ENCODE data around the gene KIAA1671.

The KIAA1671 gene

GRCh38 chr22:25096638-25097405 lies 144.3 kb downstream of the KIAA1671 start:
- DNase-seq: no peak

GRCh38 chr22:25098445-25099081 lies 146.0 kb downstream of the KIAA1671 start:
- no peak for DNase-seq

- DNase-seq: no peak
Observed at GRCh38 chr22:25099202-25099601, 146.7 kb downstream of the KIAA1671 start.

- no peak for DNase-seq
Observed at GRCh38 chr22:25100402-25100801, 147.9 kb downstream of the KIAA1671 start.

GRCh38 chr22:25100948-25101347 lies 148.4 kb downstream of the KIAA1671 start:
- DNase-seq: no peak

- DNase-seq: no peak
Observed at GRCh38 chr22:25101501-25101900, 149.0 kb downstream of the KIAA1671 start.

- no peak for DNase-seq
Observed at GRCh38 chr22:25101986-25102385, 149.5 kb downstream of the KIAA1671 start.

GRCh38 chr22:25102722-25103121 lies 150.2 kb downstream of the KIAA1671 start:
- DNase-seq: no peak

- DNase-seq: no peak
Observed at GRCh38 chr22:25104367-25104766, 151.9 kb downstream of the KIAA1671 start.

- DNase-seq: no peak
Observed at GRCh38 chr22:25105817-25106650, 153.5 kb downstream of the KIAA1671 start.

GRCh38 chr22:25109878-25110595 lies 157.5 kb downstream of the KIAA1671 start:
- no peak for DNase-seq

GRCh38 chr22:25110596-25110845 lies 158.0 kb downstream of the KIAA1671 start:
- no peak for DNase-seq

GRCh38 chr22:25110846-25111578 lies 158.5 kb downstream of the KIAA1671 start:
- DNase-seq: peak; percentile 49

GRCh38 chr22:25111579-25112517 lies 159.3 kb downstream of the KIAA1671 start:
- DNase-seq: no peak

- DNase-seq: no peak
Observed at GRCh38 chr22:25112538-25113253, 160.2 kb downstream of the KIAA1671 start.

GRCh38 chr22:25113316-25113721 lies 160.8 kb downstream of the KIAA1671 start:
- DNase-seq: no peak

GRCh38 chr22:25114369-25115362 lies 162.2 kb downstream of the KIAA1671 start:
- DNase-seq: no peak

GRCh38 chr22:25119609-25120008 lies 167.1 kb downstream of the KIAA1671 start:
- no peak for DNase-seq

GRCh38 chr22:25120093-25120561 lies 167.6 kb downstream of the KIAA1671 start:
- DNase-seq: no peak
